WTC11 (cell line): ENCODE results near the gene SCUBE3. TPM values are rescaled to one million over a fixed set of nuclear protein-coding genes. Genes with fewer than 3 reads are reported as not detected.

ENCODE experiments used
- ATAC-seq: fragments of 200-7000 bp; cut with Tn5 transposase; 2 replicates; pipeline ENCODE4 v1.10.0; 2021; ENCODE audit warnings: mild to moderate bottlenecking, moderate library complexity
- CTCF ChIA-PET: fragments of 300-600 bp; sonication (Branson Sonifier 250); formaldehyde crosslinking; loops from one replicate; lab custom pipeline; 2021; ENCODE audit warnings: antibody characterized with exemption; lab: Charles Lee
- POLR2A ChIA-PET: fragments of 350-600 bp; sonication (Branson Sonifier 250); formaldehyde crosslinking; loops from one replicate; lab custom pipeline; 2021; ENCODE audit warnings: antibody characterized with exemption; lab: Charles Lee
- DNase-seq: peaks from one replicate; pipeline ENCODE4 v3.0.0; 2021; ENCODE audit warnings: low spot score
- H3K27ac Mint-ChIP-seq: 2 replicates; pipeline ENCODE4 v1.8.0; 2021; ENCODE audit warnings: mixed read lengths
- H3K27me3 Mint-ChIP-seq: 2 replicates; pipeline ENCODE4 v1.8.0; 2021; ENCODE audit warnings: low read depth, mild to moderate bottlenecking, moderate library complexity, mixed read lengths
- H3K36me3 Mint-ChIP-seq: 2 replicates; pipeline ENCODE4 v1.8.0; 2021; ENCODE audit warnings: mixed read lengths
- H3K4me1 Mint-ChIP-seq: 2 replicates; pipeline ENCODE4 v1.8.0; 2022; ENCODE audit warnings: mixed read lengths
- H3K4me3 Mint-ChIP-seq: 2 replicates; pipeline ENCODE4 v1.8.0; 2021; ENCODE audit warnings: mild to moderate bottlenecking, moderate library complexity, mixed read lengths
- H3K9me3 Mint-ChIP-seq: 2 replicates; pipeline ENCODE4 v1.8.0; 2021; ENCODE audit warnings: mixed read lengths
- ATF1 ChIP-seq: sonication (generic); formaldehyde crosslinking; IDR thresholded peaks from 2 replicates; pipeline ENCODE4 v1.8.1; 2023; ENCODE audit warnings: mild to moderate bottlenecking, moderate library complexity, missing genetic modification reagents
- GABPB1 ChIP-seq: sonication (generic); formaldehyde crosslinking; IDR thresholded peaks from 2 replicates; pipeline ENCODE4 v1.8.1; 2023; ENCODE audit warnings: mild to moderate bottlenecking, missing genetic modification reagents
- NFYB ChIP-seq: sonication (generic); formaldehyde crosslinking; conservative IDR thresholded peaks from 2 replicates; pipeline ENCODE4 v1.8.0; 2022; ENCODE audit warnings: low read depth, missing genetic modification reagents
- OVOL2 ChIP-seq: fragments of 250-450 bp; sonication (Bioruptor Pico); IDR thresholded peaks from 2 replicates; pipeline ENCODE4 v1.9.0; 2021; ENCODE audit warnings: mild to moderate bottlenecking, borderline replicate concordance
- PRDM15 ChIP-seq: sonication (generic); formaldehyde crosslinking; IDR thresholded peaks from 2 replicates; pipeline ENCODE4 v1.8.0; 2022; ENCODE audit warnings: missing genetic modification reagents
- PRRX2 ChIP-seq: fragments of 250-450 bp; sonication (Bioruptor Pico); IDR thresholded peaks from 2 replicates; pipeline ENCODE4 v1.8.0; 2021; ENCODE audit warnings: mild to moderate bottlenecking
- ZNF281 ChIP-seq: sonication (generic); formaldehyde crosslinking; IDR thresholded peaks from 2 replicates; pipeline ENCODE4 v1.8.0; 2023; ENCODE audit warnings: mild to moderate bottlenecking, missing genetic modification reagents
- ZNF416 ChIP-seq: fragments of 250-450 bp; sonication (Bioruptor Pico); IDR thresholded peaks from 2 replicates; pipeline ENCODE4 v1.9.0; 2021; ENCODE audit warnings: mild to moderate bottlenecking, inconsistent platforms
- total RNA-seq: library from RNA; stranded (reverse); gene quantifications from 3 replicates; pipeline ENCODE4 v1.2.3, GENCODE V29; 2021
- TF ChIP-seq, protein P1 (sequence below): sonication (generic); formaldehyde crosslinking; IDR thresholded peaks from 2 replicates; pipeline ENCODE4 v1.8.1; 2023; ENCODE audit warnings: mild to moderate bottlenecking, missing genetic modification reagents, moderate library complexity
- TF ChIP-seq, protein P2 (sequence below): fragments of 250-450 bp; sonication (Bioruptor Pico); IDR thresholded peaks from 2 replicates; pipeline ENCODE4 v1.9.0; 2021; ENCODE audit warnings: mild to moderate bottlenecking, borderline replicate concordance
- TF ChIP-seq, protein P3 (sequence below): sonication (generic); formaldehyde crosslinking; IDR thresholded peaks from 2 replicates; pipeline ENCODE4 v1.8.1; 2023; ENCODE audit warnings: mild to moderate bottlenecking, missing genetic modification reagents, moderate library complexity

Gene SCUBE3
- total RNA-seq, 1 experiment from 2014 or later: 2.1 TPM

DNA sequence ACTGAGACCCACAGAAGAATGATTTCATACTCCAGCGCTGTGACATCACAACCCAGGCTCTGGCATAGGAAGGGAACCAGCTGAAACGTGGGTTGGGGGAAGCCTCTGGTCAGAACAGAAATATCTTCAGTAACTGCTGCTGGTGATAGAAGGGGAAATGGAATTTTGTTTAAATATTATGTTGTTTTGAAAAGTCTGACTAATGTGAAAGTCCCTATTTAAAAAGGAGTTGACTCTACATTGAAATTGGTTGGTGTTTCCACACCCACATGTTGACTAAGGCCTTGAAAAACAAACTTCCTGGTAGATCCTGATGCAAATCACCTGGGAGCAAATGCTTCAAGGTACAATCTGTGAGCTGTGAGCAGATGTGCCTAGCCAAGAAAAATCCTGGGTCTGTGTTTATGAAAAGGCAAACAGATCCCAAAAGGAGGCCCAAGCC, 48.1 kb upstream of the SCUBE3 start:
- no peak overlapping the region for H3K4me3 Mint-ChIP-seq
- TF ChIP-seq, protein P1, sequence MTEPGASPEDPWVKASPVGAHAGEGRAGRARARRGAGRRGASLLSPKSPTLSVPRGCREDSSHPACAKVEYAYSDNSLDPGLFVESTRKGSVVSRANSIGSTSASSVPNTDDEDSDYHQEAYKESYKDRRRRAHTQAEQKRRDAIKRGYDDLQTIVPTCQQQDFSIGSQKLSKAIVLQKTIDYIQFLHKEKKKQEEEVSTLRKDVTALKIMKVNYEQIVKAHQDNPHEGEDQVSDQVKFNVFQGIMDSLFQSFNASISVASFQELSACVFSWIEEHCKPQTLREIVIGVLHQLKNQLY (CRISPR knock-in tag): no peak
- peak; percentile 32; the same call in 1 of the 2 replicates for TF ChIP-seq GABPB1
- H3K9me3 Mint-ChIP-seq: peaks cover 16% of the 10 kb centered on the region
- peaks cover 18% of the 10 kb centered on the region for H3K4me1 Mint-ChIP-seq
- no peak overlapping the region for H3K27ac Mint-ChIP-seq
- H3K36me3 Mint-ChIP-seq: no peaks in the 10 kb centered on the region; the same call in 1 of the 2 replicates
- peaks cover 14% of the 10 kb centered on the region for H3K27me3 Mint-ChIP-seq
- ATAC-seq (no peak), DNase-seq (no peak)
- CTCF ChIA-PET: interaction anchor here (1.0 kb wide), 1 partner anchor 39 kb away, joined by 3 read pairs; no protein-coding TSS in a partner anchor
- POLR2A ChIA-PET: no interaction called here

GRCh38 chr6:35166116-35166515, 47.6 kb upstream of the SCUBE3 start:
- Mint-ChIP-seq H3K4me3 (no peak overlapping the region), H3K4me1 (peaks cover 18% of the 10 kb centered on the region), H3K27me3 (peaks cover 12% of the 10 kb centered on the region), H3K36me3 (no peaks in the 10 kb centered on the region; the same call in 1 of the 2 replicates), H3K27ac (no peak overlapping the region), H3K9me3 (peaks cover 16% of the 10 kb centered on the region)
- TF ChIP-seq, protein P2, sequence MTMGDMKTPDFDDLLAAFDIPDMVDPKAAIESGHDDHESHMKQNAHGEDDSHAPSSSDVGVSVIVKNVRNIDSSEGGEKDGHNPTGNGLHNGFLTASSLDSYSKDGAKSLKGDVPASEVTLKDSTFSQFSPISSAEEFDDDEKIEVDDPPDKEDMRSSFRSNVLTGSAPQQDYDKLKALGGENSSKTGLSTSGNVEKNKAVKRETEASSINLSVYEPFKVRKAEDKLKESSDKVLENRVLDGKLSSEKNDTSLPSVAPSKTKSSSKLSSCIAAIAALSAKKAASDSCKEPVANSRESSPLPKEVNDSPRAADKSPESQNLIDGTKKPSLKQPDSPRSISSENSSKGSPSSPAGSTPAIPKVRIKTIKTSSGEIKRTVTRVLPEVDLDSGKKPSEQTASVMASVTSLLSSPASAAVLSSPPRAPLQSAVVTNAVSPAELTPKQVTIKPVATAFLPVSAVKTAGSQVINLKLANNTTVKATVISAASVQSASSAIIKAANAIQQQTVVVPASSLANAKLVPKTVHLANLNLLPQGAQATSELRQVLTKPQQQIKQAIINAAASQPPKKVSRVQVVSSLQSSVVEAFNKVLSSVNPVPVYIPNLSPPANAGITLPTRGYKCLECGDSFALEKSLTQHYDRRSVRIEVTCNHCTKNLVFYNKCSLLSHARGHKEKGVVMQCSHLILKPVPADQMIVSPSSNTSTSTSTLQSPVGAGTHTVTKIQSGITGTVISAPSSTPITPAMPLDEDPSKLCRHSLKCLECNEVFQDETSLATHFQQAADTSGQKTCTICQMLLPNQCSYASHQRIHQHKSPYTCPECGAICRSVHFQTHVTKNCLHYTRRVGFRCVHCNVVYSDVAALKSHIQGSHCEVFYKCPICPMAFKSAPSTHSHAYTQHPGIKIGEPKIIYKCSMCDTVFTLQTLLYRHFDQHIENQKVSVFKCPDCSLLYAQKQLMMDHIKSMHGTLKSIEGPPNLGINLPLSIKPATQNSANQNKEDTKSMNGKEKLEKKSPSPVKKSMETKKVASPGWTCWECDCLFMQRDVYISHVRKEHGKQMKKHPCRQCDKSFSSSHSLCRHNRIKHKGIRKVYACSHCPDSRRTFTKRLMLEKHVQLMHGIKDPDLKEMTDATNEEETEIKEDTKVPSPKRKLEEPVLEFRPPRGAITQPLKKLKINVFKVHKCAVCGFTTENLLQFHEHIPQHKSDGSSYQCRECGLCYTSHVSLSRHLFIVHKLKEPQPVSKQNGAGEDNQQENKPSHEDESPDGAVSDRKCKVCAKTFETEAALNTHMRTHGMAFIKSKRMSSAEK (CRISPR knock-in tag): no peak
- no peak for TF ChIP-seq NFYB (CRISPR knock-in tag)
- ATAC-seq: no peak
- CTCF ChIA-PET: interaction anchor here (1.0 kb wide), 1 partner anchor 39 kb away, joined by 3 read pairs; no protein-coding TSS in a partner anchor
- DNase-seq: no peak
- POLR2A ChIA-PET: no interaction called here

GRCh38 chr6:35166520-35166919, 47.2 kb upstream of the SCUBE3 start:
- H3K9me3 Mint-ChIP-seq: peaks cover 16% of the 10 kb centered on the region
- CTCF ChIA-PET: no interaction called here
- ATAC-seq (no peak), DNase-seq (no peak)
- TF ChIP-seq, protein P3, sequence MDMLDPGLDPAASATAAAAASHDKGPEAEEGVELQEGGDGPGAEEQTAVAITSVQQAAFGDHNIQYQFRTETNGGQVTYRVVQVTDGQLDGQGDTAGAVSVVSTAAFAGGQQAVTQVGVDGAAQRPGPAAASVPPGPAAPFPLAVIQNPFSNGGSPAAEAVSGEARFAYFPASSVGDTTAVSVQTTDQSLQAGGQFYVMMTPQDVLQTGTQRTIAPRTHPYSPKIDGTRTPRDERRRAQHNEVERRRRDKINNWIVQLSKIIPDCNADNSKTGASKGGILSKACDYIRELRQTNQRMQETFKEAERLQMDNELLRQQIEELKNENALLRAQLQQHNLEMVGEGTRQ (CRISPR knock-in tag): no peak
- TF ChIP-seq PRDM15 (CRISPR knock-in tag) (no peak), ZNF416 (CRISPR knock-in tag) (no peak), PRRX2 (no peak), ZNF281 (CRISPR knock-in tag) (no peak), OVOL2 (CRISPR knock-in tag) (no peak), ATF1 (CRISPR knock-in tag) (no peak)
- POLR2A ChIA-PET: interaction anchor here (0.5 kb wide), 1 partner anchor 190 kb away, joined by 6 read pairs; no protein-coding TSS in a partner anchor
- no peak overlapping the region for H3K4me3 Mint-ChIP-seq
- peaks cover 15% of the 10 kb centered on the region for H3K4me1 Mint-ChIP-seq
- no peak overlapping the region for H3K27ac Mint-ChIP-seq
- no peaks in the 10 kb centered on the region; the same call in 1 of the 2 replicates for H3K36me3 Mint-ChIP-seq
- H3K27me3 Mint-ChIP-seq: peaks cover 10% of the 10 kb centered on the region
